ENCODE data around the gene MEGF6.

Gene MEGF6

GRCh38 chr1:3511306-3511705 is 100.0 kb downstream of the MEGF6 start:
- H3K4me3 Mint-ChIP-seq = no peak overlapping the region
- peaks cover 9% of the 10 kb centered on the region for H3K36me3 Mint-ChIP-seq (ENCODE audit: low read depth)
- no peak overlapping the region for H3K27ac Mint-ChIP-seq
- H3K4me1 Mint-ChIP-seq (ENCODE audit: low read depth) = no peaks in the 10 kb centered on the region
- H3K27me3 Mint-ChIP-seq = no peaks in the 10 kb centered on the region
- DNase-seq = no peak
- H3K9me3 Mint-ChIP-seq = no peaks in the 10 kb centered on the region

- H3K9me3 Mint-ChIP-seq = no peaks in the 10 kb centered on the region
- no peak overlapping the region for H3K27ac Mint-ChIP-seq
- no peak for DNase-seq
- no peak overlapping the region for H3K4me3 Mint-ChIP-seq
- no peaks in the 10 kb centered on the region for H3K4me1 Mint-ChIP-seq (ENCODE audit: low read depth)
- H3K36me3 Mint-ChIP-seq (ENCODE audit: low read depth) = peaks cover 9% of the 10 kb centered on the region
- H3K27me3 Mint-ChIP-seq = no peaks in the 10 kb centered on the region
These were observed 100.4 kb downstream of the MEGF6 start for GRCh38 chr1:3510956-3511250.

- Mint-ChIP-seq H3K4me3 (no peak overlapping the region), H3K36me3 (ENCODE audit: low read depth) (peaks cover 9% of the 10 kb centered on the region), H3K27ac (no peak overlapping the region), H3K27me3 (no peaks in the 10 kb centered on the region), H3K4me1 (ENCODE audit: low read depth) (no peaks in the 10 kb centered on the region), H3K9me3 (no peaks in the 10 kb centered on the region)
- DNase-seq = no peak
These were observed 101.0 kb downstream of the MEGF6 start for GRCh38 chr1:3510136-3510955.

GRCh38 chr1:3509721-3510120 is 101.6 kb downstream of the MEGF6 start:
- no peak overlapping the region for H3K27ac Mint-ChIP-seq
- no peaks in the 10 kb centered on the region for H3K27me3 Mint-ChIP-seq
- peaks cover 9% of the 10 kb centered on the region for H3K36me3 Mint-ChIP-seq (ENCODE audit: low read depth)
- no peak overlapping the region for H3K4me3 Mint-ChIP-seq
- DNase-seq = no peak
- no peaks in the 10 kb centered on the region for H3K4me1 Mint-ChIP-seq (ENCODE audit: low read depth)
- H3K9me3 Mint-ChIP-seq = no peaks in the 10 kb centered on the region

- peaks cover 9% of the 10 kb centered on the region for H3K36me3 Mint-ChIP-seq (ENCODE audit: low read depth)
- H3K27me3 Mint-ChIP-seq = no peaks in the 10 kb centered on the region
- no peak for DNase-seq
- H3K9me3 Mint-ChIP-seq = no peaks in the 10 kb centered on the region
- no peak overlapping the region for H3K4me3 Mint-ChIP-seq
- no peak overlapping the region for H3K27ac Mint-ChIP-seq
- H3K4me1 Mint-ChIP-seq (ENCODE audit: low read depth) = no peaks in the 10 kb centered on the region
These were observed 102.4 kb downstream of the MEGF6 start for GRCh38 chr1:3508757-3509415.

- Mint-ChIP-seq H3K9me3 (no peaks in the 10 kb centered on the region), H3K36me3 (ENCODE audit: low read depth) (peaks cover 9% of the 10 kb centered on the region), H3K4me1 (ENCODE audit: low read depth) (no peaks in the 10 kb centered on the region), H3K27ac (no peak overlapping the region), H3K27me3 (no peaks in the 10 kb centered on the region), H3K4me3 (no peak overlapping the region)
- DNase-seq = no peak
These were observed 103.6 kb downstream of the MEGF6 start for GRCh38 chr1:3507636-3508275.

GRCh38 chr1:3506943-3507342 is 104.4 kb downstream of the MEGF6 start:
- DNase-seq = no peak
- Mint-ChIP-seq H3K4me3 (no peak overlapping the region), H3K27ac (no peak overlapping the region), H3K4me1 (ENCODE audit: low read depth) (no peaks in the 10 kb centered on the region), H3K36me3 (ENCODE audit: low read depth) (peaks cover 6% of the 10 kb centered on the region), H3K27me3 (no peaks in the 10 kb centered on the region), H3K9me3 (no peaks in the 10 kb centered on the region)

GRCh38 chr1:3506041-3506440 is 105.3 kb downstream of the MEGF6 start:
- DNase-seq = no peak
- H3K4me1 Mint-ChIP-seq (ENCODE audit: low read depth) = no peaks in the 10 kb centered on the region
- no peak overlapping the region for H3K27ac Mint-ChIP-seq
- H3K36me3 Mint-ChIP-seq (ENCODE audit: low read depth) = peaks cover 6% of the 10 kb centered on the region
- no peaks in the 10 kb centered on the region for H3K27me3 Mint-ChIP-seq
- H3K4me3 Mint-ChIP-seq = no peak overlapping the region
- no peaks in the 10 kb centered on the region for H3K9me3 Mint-ChIP-seq

- H3K36me3 Mint-ChIP-seq (ENCODE audit: low read depth) = peaks cover 6% of the 10 kb centered on the region
- no peaks in the 10 kb centered on the region for H3K4me1 Mint-ChIP-seq (ENCODE audit: low read depth)
- H3K27me3 Mint-ChIP-seq = no peaks in the 10 kb centered on the region
- H3K4me3 Mint-ChIP-seq = no peak overlapping the region
- DNase-seq = no peak
- H3K9me3 Mint-ChIP-seq = no peaks in the 10 kb centered on the region
- no peak overlapping the region for H3K27ac Mint-ChIP-seq
These were observed 106.1 kb downstream of the MEGF6 start for GRCh38 chr1:3505161-3505560.

- no peaks in the 10 kb centered on the region for H3K4me1 Mint-ChIP-seq (ENCODE audit: low read depth)
- H3K9me3 Mint-ChIP-seq = no peaks in the 10 kb centered on the region
- H3K36me3 Mint-ChIP-seq (ENCODE audit: low read depth) = peaks cover 6% of the 10 kb centered on the region
- H3K27ac Mint-ChIP-seq = no peak overlapping the region
- no peaks in the 10 kb centered on the region for H3K27me3 Mint-ChIP-seq
- DNase-seq = no peak
- no peak overlapping the region for H3K4me3 Mint-ChIP-seq
These were observed 106.5 kb downstream of the MEGF6 start for GRCh38 chr1:3504822-3505153.

- Mint-ChIP-seq H3K4me1 (ENCODE audit: low read depth) (no peaks in the 10 kb centered on the region), H3K27ac (no peak overlapping the region), H3K4me3 (no peak overlapping the region), H3K27me3 (no peaks in the 10 kb centered on the region), H3K36me3 (ENCODE audit: low read depth) (peaks cover 6% of the 10 kb centered on the region), H3K9me3 (no peaks in the 10 kb centered on the region)
- no peak for DNase-seq
These were observed 107.0 kb downstream of the MEGF6 start for GRCh38 chr1:3504151-3504821.

- Mint-ChIP-seq H3K27ac (no peak overlapping the region), H3K36me3 (ENCODE audit: low read depth) (peaks cover 6% of the 10 kb centered on the region), H3K9me3 (no peaks in the 10 kb centered on the region), H3K27me3 (no peaks in the 10 kb centered on the region), H3K4me3 (no peak overlapping the region), H3K4me1 (ENCODE audit: low read depth) (no peaks in the 10 kb centered on the region)
- DNase-seq = no peak
These were observed 107.8 kb downstream of the MEGF6 start for GRCh38 chr1:3503525-3503886.

- Mint-ChIP-seq H3K4me3 (no peak overlapping the region), H3K36me3 (ENCODE audit: low read depth) (peaks cover 3% of the 10 kb centered on the region), H3K9me3 (no peaks in the 10 kb centered on the region), H3K27me3 (no peaks in the 10 kb centered on the region), H3K4me1 (ENCODE audit: low read depth) (no peaks in the 10 kb centered on the region), H3K27ac (no peak overlapping the region)
- no peak for DNase-seq
These were observed 108.4 kb downstream of the MEGF6 start for GRCh38 chr1:3502641-3503524.
